Lower lobe of right lung (tissue), 2 donors: ENCODE results near the gene CD34. TPM values are rescaled to one million over a fixed set of nuclear protein-coding genes. Genes with fewer than 3 reads are reported as not detected.
A peak's percentile ranks its signal among the peaks of the same experiment; 100 is the strongest.

Experiments used
- ATAC-seq, 2 donors: fragments of 200-7000 bp; cut with Tn5 transposase; one replicate each; pipeline ENCODE4 v1.9.1; 2020 to 2022; ENCODE audit warnings: mild to moderate bottlenecking in 2 of 2, moderate library complexity in 2 of 2
- DNase-seq: peaks from one replicate; pipeline ENCODE4 v3.0.0-alpha.2; 2020
- H3K27ac ChIP-seq: fragments of 200-600 bp; one replicate; pipeline ENCODE4 v1.8.0; 2022
- H3K27me3 ChIP-seq: fragments of 200-600 bp; one replicate; pipeline ENCODE4 v1.8.0; 2022; ENCODE audit warnings: low read depth
- H3K36me3 ChIP-seq: fragments of 200-600 bp; one replicate; pipeline ENCODE4 v1.8.0; 2022; ENCODE audit warnings: mild to moderate bottlenecking
- H3K4me1 ChIP-seq: fragments of 200-600 bp; one replicate; pipeline ENCODE4 v1.8.0; 2022
- H3K4me3 ChIP-seq: fragments of 200-600 bp; one replicate; pipeline ENCODE4 v1.8.0; 2022; ENCODE audit warnings: mild to moderate bottlenecking
- H3K9me3 ChIP-seq: fragments of 200-600 bp; one replicate; pipeline ENCODE4 v1.8.0; 2022
- intact Hi-C: fragments of 100-400 bp; cut with DNase I; formaldehyde crosslinking; loops from one replicate; pipeline ENCODE4 v1.11.0; 2022
- total RNA-seq: library from RNA; stranded (reverse); fragmentation: NEBNext Ultra II Directional; extraction: Animal tissue kit (Norgen Biotek cat#: 25700); gene quantifications from one replicate; pipeline ENCODE4 v1.2.1, GENCODE V29; 2021
- TF ChIP-seq, protein P1 (sequence below): fragments of 200-600 bp; IDR thresholded peaks from one replicate; pipeline ENCODE4 v1.8.0; 2022; ENCODE audit warnings: antibody characterized with exemption, mild to moderate bottlenecking
- donor health status: DM: no; HTN: yes; CAD: no; lungs with severe emphysema.

Gene CD34
- total RNA-seq, 1 donor from 2014 or later: 44.6 TPM

DNA sequence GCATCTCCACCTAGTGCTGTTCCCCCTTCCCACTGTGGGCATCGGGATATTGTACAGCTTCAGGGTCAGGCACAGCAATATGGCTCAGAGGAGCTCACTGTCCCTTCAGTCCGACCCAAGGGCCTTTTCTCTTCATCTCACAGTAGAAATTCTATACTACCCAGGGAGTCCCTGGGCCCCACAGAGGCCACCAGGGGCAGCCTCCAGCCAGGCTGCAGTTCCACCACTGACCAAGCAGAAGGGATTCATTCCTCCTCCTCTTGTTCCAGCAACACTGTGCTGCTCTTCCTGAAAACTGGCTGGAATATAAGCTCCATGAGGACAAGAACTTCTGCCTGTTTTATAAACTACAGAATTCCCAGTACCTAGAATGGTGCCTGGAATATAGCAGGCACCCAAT, 70.5 kb downstream of the CD34 start:
- ATAC-seq (no peak), DNase-seq (no peak)
- no peaks in the 10 kb centered on the region for H3K9me3 ChIP-seq
- no peak overlapping the region for H3K27ac ChIP-seq
- H3K4me1 ChIP-seq: peaks cover 54% of the 10 kb centered on the region
- H3K4me3 ChIP-seq: no peak overlapping the region
- intact Hi-C loops: no loop called here
- TF ChIP-seq, protein P1, sequence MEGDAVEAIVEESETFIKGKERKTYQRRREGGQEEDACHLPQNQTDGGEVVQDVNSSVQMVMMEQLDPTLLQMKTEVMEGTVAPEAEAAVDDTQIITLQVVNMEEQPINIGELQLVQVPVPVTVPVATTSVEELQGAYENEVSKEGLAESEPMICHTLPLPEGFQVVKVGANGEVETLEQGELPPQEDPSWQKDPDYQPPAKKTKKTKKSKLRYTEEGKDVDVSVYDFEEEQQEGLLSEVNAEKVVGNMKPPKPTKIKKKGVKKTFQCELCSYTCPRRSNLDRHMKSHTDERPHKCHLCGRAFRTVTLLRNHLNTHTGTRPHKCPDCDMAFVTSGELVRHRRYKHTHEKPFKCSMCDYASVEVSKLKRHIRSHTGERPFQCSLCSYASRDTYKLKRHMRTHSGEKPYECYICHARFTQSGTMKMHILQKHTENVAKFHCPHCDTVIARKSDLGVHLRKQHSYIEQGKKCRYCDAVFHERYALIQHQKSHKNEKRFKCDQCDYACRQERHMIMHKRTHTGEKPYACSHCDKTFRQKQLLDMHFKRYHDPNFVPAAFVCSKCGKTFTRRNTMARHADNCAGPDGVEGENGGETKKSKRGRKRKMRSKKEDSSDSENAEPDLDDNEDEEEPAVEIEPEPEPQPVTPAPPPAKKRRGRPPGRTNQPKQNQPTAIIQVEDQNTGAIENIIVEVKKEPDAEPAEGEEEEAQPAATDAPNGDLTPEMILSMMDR: no peak
- H3K27me3 ChIP-seq: no peaks in the 10 kb centered on the region
- no peaks in the 10 kb centered on the region for H3K36me3 ChIP-seq

DNA sequence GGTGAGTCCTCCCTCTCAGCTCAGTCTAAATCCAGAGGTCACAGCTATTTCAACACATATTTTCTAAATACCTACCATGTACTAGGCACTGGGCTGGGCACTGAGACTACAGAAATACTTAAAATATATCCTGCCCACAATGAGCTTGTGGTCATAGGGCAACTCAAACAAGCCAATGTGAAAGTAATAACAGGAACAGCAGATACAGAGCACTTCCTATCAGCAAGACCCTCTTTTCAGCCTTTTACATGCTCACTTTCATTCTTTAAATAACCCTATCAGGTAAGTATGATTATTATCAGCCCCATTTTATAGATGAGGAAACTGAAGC, 71.9 kb downstream of the CD34 start:
- intact Hi-C loops: no loop called here
- Histone ChIP-seq H3K36me3 (no peaks in the 10 kb centered on the region), H3K4me1 (peaks cover 48% of the 10 kb centered on the region), H3K9me3 (no peaks in the 10 kb centered on the region), H3K4me3 (no peak overlapping the region), H3K27me3 (no peaks in the 10 kb centered on the region), H3K27ac (no peak overlapping the region)
- ATAC-seq (no peak), DNase-seq (no peak)
- TF ChIP-seq, protein P1: no peak

DNA sequence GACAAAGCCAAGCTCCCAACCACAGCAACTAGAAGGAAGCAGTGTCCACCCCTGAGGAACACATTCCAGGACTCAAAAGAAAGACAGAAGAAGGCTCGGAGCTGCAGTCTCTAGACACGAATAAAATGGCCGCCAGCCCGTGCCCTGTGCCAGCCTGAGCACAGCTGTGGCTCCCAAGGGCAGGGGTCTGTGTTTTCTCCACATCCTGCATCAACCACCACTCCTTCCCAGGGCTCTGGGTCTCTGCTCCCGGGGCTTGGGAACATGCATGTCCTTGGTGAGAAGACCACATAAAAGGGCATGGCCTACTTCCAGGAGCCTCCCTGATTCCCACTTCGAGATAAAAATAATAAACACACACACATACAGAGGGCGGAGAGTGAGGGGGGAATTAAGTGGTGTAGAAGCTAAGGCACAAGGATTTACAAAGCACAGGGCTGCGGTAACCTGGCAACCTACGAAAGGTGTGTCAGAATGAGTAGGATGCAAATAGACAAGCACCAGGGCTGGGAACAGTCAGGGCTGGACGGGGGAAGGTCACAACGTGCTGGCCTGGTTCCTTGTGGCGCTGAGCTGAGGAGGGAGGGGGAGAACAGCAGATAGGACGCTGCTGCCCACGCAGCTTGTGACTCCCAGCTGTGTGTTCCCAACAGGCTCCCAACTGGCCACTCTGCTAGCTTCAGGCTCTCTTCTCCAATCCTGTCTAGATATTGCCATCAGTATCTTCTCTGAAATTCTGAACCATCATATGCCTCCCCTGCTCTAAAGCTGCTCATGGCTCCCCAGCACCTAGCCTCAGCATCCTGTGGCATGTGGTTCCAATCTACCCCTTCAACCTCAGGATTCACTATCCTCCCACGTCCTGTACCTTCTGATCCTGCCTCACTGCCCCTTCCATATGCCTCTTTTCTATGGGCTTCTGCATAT, 72.5 kb downstream of the CD34 start:
- H3K9me3 ChIP-seq: no peaks in the 10 kb centered on the region
- DNase-seq (no peak), ATAC-seq (peak; percentile 63 to 71)
- H3K27ac ChIP-seq: no peak overlapping the region
- intact Hi-C loops: no loop called here
- no peak overlapping the region for H3K4me3 ChIP-seq
- TF ChIP-seq, protein P1: no peak
- H3K4me1 ChIP-seq: peaks cover 52% of the 10 kb centered on the region
- no peaks in the 10 kb centered on the region for H3K36me3 ChIP-seq
- no peaks in the 10 kb centered on the region for H3K27me3 ChIP-seq

DNA sequence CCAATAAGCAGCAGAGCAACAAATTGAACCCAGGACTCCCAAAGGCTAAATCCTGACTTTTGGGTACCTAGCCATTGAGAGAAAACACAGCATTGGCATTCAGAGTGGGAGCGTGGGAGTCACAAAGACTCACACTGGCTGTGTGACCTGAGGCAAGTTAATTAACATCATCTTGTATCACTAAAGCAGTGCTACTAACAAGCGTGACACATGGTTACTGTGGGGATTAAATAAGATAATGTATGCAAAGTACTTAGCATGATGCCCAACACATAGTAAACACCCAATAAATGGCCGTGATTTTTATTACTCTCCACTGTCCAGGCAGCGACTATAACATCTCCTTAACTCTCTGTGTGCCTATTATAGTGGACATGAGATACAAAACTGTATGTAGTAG, 73.3 kb downstream of the CD34 start:
- peaks cover 54% of the 10 kb centered on the region for H3K4me1 ChIP-seq
- H3K27ac ChIP-seq: peak overlapping the region; percentile 46
- H3K36me3 ChIP-seq: no peaks in the 10 kb centered on the region
- no peaks in the 10 kb centered on the region for H3K9me3 ChIP-seq
- intact Hi-C loops: no loop called here
- ATAC-seq: no peak
- no peaks in the 10 kb centered on the region for H3K27me3 ChIP-seq
- no peak overlapping the region for H3K4me3 ChIP-seq
- DNase-seq: no peak
- TF ChIP-seq, protein P1: no peak

DNA sequence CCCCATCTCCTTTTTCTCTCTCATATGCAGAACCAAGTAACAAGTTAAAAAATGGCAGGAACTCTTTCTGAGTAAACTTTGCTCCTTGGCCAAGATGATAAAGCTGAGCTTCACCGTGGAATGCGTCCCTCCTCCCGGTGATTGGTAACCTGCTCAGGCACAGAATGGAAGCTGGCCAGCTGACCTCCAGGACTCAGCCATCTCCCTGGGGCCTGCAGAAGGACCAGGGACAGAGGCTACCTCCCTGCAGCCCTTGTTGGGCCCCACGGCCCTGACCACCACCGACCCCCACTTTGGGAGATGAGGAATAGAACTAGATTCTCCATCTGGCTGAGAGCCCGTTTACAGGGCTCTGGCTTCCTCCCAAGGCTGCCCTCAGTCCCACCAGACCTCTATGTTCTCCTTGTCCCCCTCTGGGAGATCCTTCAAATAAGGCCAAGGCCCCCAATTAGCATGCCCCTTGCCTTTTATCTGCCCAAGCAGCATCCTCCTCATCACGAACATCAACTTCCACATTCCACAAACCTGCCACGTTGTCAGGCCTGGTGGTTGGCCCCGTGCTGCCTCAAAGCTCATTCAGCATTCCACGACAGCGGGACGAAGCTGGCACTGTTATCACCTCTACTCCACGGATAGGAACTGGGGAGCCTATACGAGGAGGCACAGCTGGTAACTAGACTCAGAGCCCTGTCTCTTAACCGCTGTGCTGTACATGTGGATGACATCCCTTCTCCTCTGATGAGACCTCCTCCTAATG, 74.2 kb downstream of the CD34 start:
- intact Hi-C loops: no loop called here
- Histone ChIP-seq H3K27ac (peak overlapping the region; percentile 46), H3K9me3 (no peaks in the 10 kb centered on the region), H3K27me3 (no peaks in the 10 kb centered on the region), H3K4me3 (no peak overlapping the region), H3K4me1 (peaks cover 58% of the 10 kb centered on the region), H3K36me3 (no peaks in the 10 kb centered on the region)
- ATAC-seq (no peak), DNase-seq (no peak)
- TF ChIP-seq, protein P1: no peak
